GM12873 (cell line): Measurements from ENCODE around the gene TREM1.

ENCODE experiments used
- TF ChIP-seq, protein P1 (sequence below): IDR thresholded peaks from 2 replicates; pipeline ENCODE4 v1.5.1; 2012; ENCODE audit warnings: low read depth, mild to moderate bottlenecking, moderate library complexity, low read length, control low read depth; ENCODE audit not compliant: insufficient read depth; ENCODE audit errors: missing control alignments

TREM1 gene

DNA sequence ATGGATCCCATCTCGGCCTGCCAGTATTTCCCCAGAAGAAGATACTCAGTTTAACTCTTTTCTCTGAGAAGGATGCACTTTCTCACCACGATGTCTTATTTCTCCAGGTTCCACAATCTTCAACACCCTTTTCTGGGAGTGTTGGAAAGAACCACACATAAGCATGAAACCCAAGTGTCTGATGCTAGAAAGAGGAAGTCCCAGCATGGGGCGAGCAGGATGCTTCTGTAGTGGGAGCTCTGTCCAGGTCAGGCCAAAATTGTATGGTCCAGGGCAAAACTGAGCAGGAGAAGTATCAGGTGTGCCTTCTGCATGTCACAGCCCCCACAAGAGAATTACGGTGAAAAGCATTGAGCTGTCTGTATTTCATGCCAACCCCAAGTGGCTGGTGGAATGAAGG lies 11.0 kb downstream of the TREM1 start:
- TF ChIP-seq, protein P1, sequence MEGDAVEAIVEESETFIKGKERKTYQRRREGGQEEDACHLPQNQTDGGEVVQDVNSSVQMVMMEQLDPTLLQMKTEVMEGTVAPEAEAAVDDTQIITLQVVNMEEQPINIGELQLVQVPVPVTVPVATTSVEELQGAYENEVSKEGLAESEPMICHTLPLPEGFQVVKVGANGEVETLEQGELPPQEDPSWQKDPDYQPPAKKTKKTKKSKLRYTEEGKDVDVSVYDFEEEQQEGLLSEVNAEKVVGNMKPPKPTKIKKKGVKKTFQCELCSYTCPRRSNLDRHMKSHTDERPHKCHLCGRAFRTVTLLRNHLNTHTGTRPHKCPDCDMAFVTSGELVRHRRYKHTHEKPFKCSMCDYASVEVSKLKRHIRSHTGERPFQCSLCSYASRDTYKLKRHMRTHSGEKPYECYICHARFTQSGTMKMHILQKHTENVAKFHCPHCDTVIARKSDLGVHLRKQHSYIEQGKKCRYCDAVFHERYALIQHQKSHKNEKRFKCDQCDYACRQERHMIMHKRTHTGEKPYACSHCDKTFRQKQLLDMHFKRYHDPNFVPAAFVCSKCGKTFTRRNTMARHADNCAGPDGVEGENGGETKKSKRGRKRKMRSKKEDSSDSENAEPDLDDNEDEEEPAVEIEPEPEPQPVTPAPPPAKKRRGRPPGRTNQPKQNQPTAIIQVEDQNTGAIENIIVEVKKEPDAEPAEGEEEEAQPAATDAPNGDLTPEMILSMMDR = no peak

DNA sequence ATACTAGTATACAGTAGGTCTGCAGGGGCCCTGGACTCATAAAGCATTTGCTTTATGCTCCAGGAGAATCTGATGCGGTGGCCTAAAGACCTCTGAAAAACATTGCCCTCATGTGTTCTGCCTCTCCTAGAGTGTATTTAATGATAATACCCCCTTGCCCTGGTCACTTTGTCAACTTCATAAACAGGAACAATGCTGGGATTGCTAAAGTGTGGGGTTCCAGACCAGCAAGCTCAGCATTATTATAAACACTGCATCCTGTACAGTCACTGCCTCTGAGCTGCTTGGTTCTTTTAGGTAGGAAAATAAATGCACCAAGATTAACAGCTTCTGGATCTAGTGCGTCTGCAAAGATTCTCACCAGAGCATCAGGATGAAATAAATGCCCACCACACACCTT lies 12.2 kb downstream of the TREM1 start:
- TF ChIP-seq, protein P1 = no peak

DNA sequence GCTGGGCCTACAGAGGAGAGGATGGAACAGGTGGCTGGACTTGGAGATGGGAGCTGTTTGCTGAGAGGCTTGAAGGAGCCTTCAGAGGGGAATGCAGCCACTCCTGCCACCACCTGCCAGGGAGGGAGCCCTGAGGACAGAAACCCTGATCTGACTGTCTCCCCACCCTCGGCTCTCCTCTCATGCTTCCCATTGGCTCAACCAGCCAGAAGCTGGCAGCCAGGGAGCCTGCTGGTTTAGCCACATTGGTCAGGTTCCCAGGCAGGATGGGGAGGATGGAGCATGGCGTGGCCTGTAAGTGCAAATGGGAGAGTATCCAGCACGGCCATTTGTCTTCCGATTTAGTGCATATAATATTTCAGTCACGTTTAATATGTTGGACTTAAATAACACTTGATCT lies 12.8 kb downstream of the TREM1 start:
- TF ChIP-seq, protein P1 = no peak

DNA sequence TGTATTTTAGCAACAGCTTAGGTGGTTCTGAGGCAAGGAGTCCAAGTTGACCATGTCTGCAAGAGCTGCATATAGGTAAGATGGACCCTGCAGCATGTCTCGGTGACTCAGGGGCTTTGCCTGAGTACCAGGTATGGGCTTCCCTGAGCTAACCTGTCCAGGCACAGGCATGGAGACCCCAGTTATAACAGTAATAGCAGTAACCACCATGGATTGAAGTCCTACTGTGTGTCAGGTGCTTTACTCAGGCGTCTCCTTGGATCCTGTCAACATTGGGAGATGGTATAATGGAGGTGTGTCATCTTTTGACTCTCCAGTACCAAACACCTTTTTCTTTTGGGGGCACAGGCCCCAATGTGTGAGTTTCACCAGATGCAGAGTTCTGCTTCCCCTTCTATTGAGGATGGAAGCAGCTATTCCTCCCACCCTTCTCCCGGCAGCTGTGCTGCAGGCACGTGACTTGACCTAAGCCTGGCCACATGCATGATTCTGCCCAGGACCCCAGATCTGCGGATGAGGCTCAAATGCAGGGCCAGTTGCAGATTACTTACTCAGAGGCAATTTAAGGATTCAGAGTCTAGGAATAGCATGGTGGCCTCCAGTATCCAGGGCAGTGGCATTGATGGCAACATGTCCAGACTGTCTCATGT lies 13.8 kb downstream of the TREM1 start:
- TF ChIP-seq, protein P1 = no peak

DNA sequence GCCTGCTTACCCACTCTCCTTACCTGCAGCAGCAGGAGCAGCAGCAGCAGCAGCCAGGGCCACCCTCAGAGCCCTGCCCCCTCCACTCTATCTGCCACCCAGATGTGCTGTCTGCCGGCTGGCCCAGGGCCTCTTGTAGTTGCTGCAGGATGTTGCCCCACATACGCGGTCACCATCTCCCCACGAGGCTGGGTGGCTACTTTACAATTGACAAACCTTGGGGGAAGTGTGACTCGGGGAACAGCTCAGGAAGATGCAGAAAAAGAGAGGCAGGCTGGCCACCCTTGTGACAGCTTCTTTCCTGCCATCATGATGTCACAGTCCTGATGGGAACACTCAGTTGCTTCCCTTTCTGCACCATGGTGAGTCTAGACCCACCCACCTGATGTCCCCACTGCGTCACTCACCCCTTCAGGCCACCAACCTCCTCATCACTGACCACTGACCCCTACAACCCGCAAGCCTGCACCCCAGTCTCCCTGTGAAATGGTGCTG lies 14.5 kb downstream of the TREM1 start:
- TF ChIP-seq, protein P1 = no peak

DNA sequence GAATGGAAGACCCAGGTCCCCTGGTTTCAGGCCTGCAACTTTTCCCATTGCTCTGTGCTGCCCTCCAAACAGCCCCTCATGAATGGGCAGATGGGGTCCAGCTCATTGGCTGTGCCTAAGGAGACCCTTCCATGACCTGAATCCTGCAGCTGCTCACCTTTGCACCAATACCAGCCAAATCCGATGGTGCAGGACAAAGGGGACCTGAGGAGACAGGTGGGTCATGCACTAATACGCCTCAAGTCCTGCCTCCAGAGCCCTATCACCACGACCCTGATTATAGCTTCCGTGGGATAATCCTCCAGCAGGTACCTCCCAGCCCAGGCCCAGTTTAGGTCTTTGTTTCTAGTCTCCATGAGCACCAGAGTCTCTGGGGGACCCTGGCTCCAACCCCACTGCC lies 16.8 kb downstream of the TREM1 start:
- TF ChIP-seq, protein P1 = no peak

DNA sequence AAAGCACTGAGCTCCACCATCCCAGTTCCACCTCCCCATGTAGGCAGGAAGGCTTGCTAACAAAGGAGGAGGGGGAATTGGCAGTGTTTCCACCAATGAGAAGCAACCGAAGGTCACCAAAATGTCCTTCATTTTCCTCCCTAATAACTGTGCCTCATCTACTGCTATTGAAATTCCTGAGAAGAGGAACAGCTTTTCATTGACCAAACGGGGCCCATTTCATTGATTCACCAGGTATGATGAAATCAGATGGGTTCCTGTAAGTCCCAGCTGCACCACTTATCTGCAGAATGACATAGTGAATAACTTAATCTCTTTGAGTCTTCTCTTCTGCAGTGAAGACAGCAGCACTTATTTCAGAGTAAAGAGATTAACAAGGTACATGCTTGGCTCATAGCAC lies 17.3 kb downstream of the TREM1 start:
- TF ChIP-seq, protein P1 = no peak
